Trophoblast cell (in vitro differentiated cells and primary cell): ENCODE data around the gene B3GALT4.
A peak's percentile ranks its signal among the peaks of the same experiment; 100 is the strongest.
"Not testable (repeated sequence)": the region's sequence is repeated elsewhere in the genome, so short reads cannot be mapped to it uniquely, and the experiment has no call there.

Experiments used
- DNase-seq, 2 donors: peaks; one replicate each; pipeline ENCODE4 v3.0.0-alpha.2; 2016
- H2AFZ ChIP-seq: 2 replicates; pipeline ENCODE4 v1.6.1; 2013; ENCODE audit warnings: low read length, moderate library complexity, mild to moderate bottlenecking; ENCODE audit not compliant: insufficient read depth, poor library complexity
- H2AK5ac ChIP-seq: 2 replicates; pipeline ENCODE4 v1.6.1; 2013; ENCODE audit warnings: mild to moderate bottlenecking, low read length
- H2BK120ac ChIP-seq: 2 replicates; pipeline ENCODE4 v1.6.1; 2013; ENCODE audit warnings: low read length, mild to moderate bottlenecking, moderate library complexity; ENCODE audit not compliant: insufficient read depth, poor library complexity
- H2BK12ac ChIP-seq: 2 replicates; pipeline ENCODE4 v1.6.1; 2013; ENCODE audit warnings: mild to moderate bottlenecking, low read length, moderate library complexity
- H2BK5ac ChIP-seq: 2 replicates; pipeline ENCODE4 v1.6.1; 2013; ENCODE audit warnings: low read length, low read depth, moderate library complexity, mild to moderate bottlenecking; ENCODE audit not compliant: poor library complexity
- H3K14ac ChIP-seq: 2 replicates; pipeline ENCODE4 v1.6.1; 2013; ENCODE audit warnings: mild to moderate bottlenecking, low read length
- H3K18ac ChIP-seq: 2 replicates; pipeline ENCODE4 v1.6.1; 2013; ENCODE audit warnings: mild to moderate bottlenecking, low read length
- H3K23ac ChIP-seq: 2 replicates; pipeline ENCODE4 v1.6.1; 2013; ENCODE audit warnings: low read length
- H3K27ac ChIP-seq: 2 replicates; pipeline ENCODE4 v1.5.1; 2013; ENCODE audit warnings: low read depth, mild to moderate bottlenecking, inconsistent platforms, low read length, moderate library complexity
- H3K27me3 ChIP-seq: 2 replicates; pipeline ENCODE4 v1.6.1; 2013; ENCODE audit warnings: inconsistent platforms, mild to moderate bottlenecking, low read length, moderate library complexity; ENCODE audit not compliant: insufficient read depth
- H3K36me3 ChIP-seq, 2 experiments: 1 replicate in 1 of 2; 2 replicates in 1 of 2; pipeline ENCODE4 v1.6.1; 2013; ENCODE audit warnings: low read length in 2 of 2, mild to moderate bottlenecking in 2 of 2, moderate library complexity in 1 of 2; ENCODE audit not compliant: insufficient read depth in 2 of 2, control insufficient read depth in 1 of 2
- H3K4ac ChIP-seq: 2 replicates; pipeline ENCODE4 v1.6.1; 2013; ENCODE audit warnings: low read depth, mild to moderate bottlenecking, low read length, moderate library complexity
- H3K4me1 ChIP-seq, 2 experiments: 1 replicate in 1 of 2; 2 replicates in 1 of 2; pipeline ENCODE4 v1.6.1; 2013; ENCODE audit warnings: low read length in 2 of 2, mild to moderate bottlenecking in 2 of 2, moderate library complexity in 1 of 2; ENCODE audit not compliant: insufficient read depth in 2 of 2, control insufficient read depth in 1 of 2
- H3K4me2 ChIP-seq: 2 replicates; pipeline ENCODE4 v1.6.1; 2013; ENCODE audit warnings: inconsistent platforms, mild to moderate bottlenecking, low read length, moderate library complexity
- H3K4me3 ChIP-seq: 2 replicates; pipeline ENCODE4 v1.5.1; 2013; ENCODE audit warnings: mild to moderate bottlenecking, low read depth, low read length, inconsistent platforms
- H3K79me1 ChIP-seq: one replicate; pipeline ENCODE4 v1.6.1; 2013; ENCODE audit warnings: low read length
- H3K79me2 ChIP-seq: 2 replicates; pipeline ENCODE4 v1.6.1; 2013; ENCODE audit warnings: low read length, mild to moderate bottlenecking; ENCODE audit not compliant: control insufficient read depth, insufficient read depth, poor library complexity
- H3K9ac ChIP-seq: 2 replicates; pipeline ENCODE4 v1.6.1; 2013; ENCODE audit warnings: mild to moderate bottlenecking, low read length
- H3K9me3 ChIP-seq: 2 replicates; pipeline ENCODE4 v1.6.1; 2013; ENCODE audit warnings: low read depth, mild to moderate bottlenecking, control low read depth, inconsistent platforms, low read length; ENCODE audit not compliant: insufficient read depth
- H4K12ac ChIP-seq: 2 replicates; pipeline ENCODE4 v1.6.1; 2013; ENCODE audit warnings: low read depth, mild to moderate bottlenecking, low read length, moderate library complexity
- H4K8ac ChIP-seq: 2 replicates; pipeline ENCODE4 v1.6.1; 2013; ENCODE audit warnings: low read depth, mild to moderate bottlenecking, low read length, moderate library complexity
- H4K91ac ChIP-seq: one replicate; pipeline ENCODE4 v1.6.1; 2013; ENCODE audit warnings: low read depth, mild to moderate bottlenecking, low read length, moderate library complexity
- WGBS: extraction: QIAGEN DNeasy Blood & Tissue Kit; methylation state at CpG from one replicate; pipeline ENCODE4 v1.1.7; 2013; ENCODE audit warnings: missing lambda C conversion rate; ENCODE audit not compliant: insufficient read length, insufficient coverage; ENCODE audit errors: extremely low coverage; 5-methylcytosine and 5-hydroxymethylcytosine counted together

The B3GALT4 gene

GRCh38 chr6:33275795-33276580 is 935 bp upstream of the B3GALT4 start:
- not testable (repeated sequence) for H3K14ac ChIP-seq, H3K4me3 ChIP-seq, H2AK5ac ChIP-seq, H2BK5ac ChIP-seq, H4K8ac ChIP-seq, H4K12ac ChIP-seq, H2BK12ac ChIP-seq, H3K4ac ChIP-seq, H3K27me3 ChIP-seq, DNase-seq, H3K9me3 ChIP-seq, H3K9ac ChIP-seq, H2AFZ ChIP-seq, H3K18ac ChIP-seq, H2BK120ac ChIP-seq, H3K23ac ChIP-seq
- Histone ChIP-seq H3K79me2 (peaks cover 18% of the 10 kb centered on the region), H3K79me1 (peaks cover 20% of the 10 kb centered on the region), H3K27ac (peak overlapping the region; percentile 97), H3K4me2 (peak overlapping the region; percentile 62), H3K36me3 (peaks cover 46 to 55% of the 10 kb centered on the region in 2 experiments), H3K4me1 (peaks cover 3 to 12% of the 10 kb centered on the region in 2 experiments), H4K91ac (peak overlapping the region; percentile 41)
- no CpG with 5 or more reads among the region's 16 CpGs for WGBS

DNA sequence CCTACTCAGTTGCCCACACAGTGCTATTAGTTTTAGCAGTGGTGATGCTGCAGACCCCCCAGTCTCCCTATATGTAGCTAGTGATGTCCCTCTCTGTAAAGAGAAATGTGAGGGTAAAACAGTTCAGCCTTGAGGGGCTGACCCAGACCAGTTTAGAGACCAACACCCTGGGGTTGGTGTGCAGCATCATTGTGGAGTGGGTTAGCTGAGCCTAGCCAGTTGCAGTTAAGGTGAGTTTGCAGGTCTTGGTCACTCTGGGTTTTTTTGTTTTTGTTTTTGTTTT is 401 bp upstream of the B3GALT4 start:
- peak overlapping the region; percentile 84 for H3K4me3 ChIP-seq
- H3K27ac ChIP-seq = peak overlapping the region; percentile 97
- H3K4ac ChIP-seq = peak overlapping the region; percentile 17
- no peaks in the 10 kb centered on the region for H3K27me3 ChIP-seq
- H3K4me1 ChIP-seq = peaks cover 3 to 12% of the 10 kb centered on the region in 2 experiments
- no peak for DNase-seq
- peaks cover 48 to 57% of the 10 kb centered on the region in 2 experiments for H3K36me3 ChIP-seq
- peak overlapping the region; percentile 41 for H4K91ac ChIP-seq
- H3K79me1 ChIP-seq = peaks cover 15% of the 10 kb centered on the region
- peak overlapping the region; percentile 36 for H2AK5ac ChIP-seq
- H3K79me2 ChIP-seq = peaks cover 15% of the 10 kb centered on the region
- no peak overlapping the region for H3K23ac ChIP-seq
- H4K12ac ChIP-seq = peak overlapping the region; percentile 78
- no peak overlapping the region for H2BK12ac ChIP-seq
- H2BK5ac ChIP-seq = peak overlapping the region; percentile 28
- H2BK120ac ChIP-seq = peak overlapping the region; percentile 14
- peak overlapping the region; percentile 84 for H3K9ac ChIP-seq
- no peak overlapping the region for H3K18ac ChIP-seq
- no peaks in the 10 kb centered on the region for H3K9me3 ChIP-seq
- H3K14ac ChIP-seq = peak overlapping the region; percentile 89
- peak overlapping the region; percentile 62 for H3K4me2 ChIP-seq
- peak overlapping the region; percentile 96 for H4K8ac ChIP-seq
- H2AFZ ChIP-seq = no peak overlapping the region

- no peak for DNase-seq
Observed at GRCh38 chr6:33277663-33278391, 904 bp downstream of the B3GALT4 start.

DNA sequence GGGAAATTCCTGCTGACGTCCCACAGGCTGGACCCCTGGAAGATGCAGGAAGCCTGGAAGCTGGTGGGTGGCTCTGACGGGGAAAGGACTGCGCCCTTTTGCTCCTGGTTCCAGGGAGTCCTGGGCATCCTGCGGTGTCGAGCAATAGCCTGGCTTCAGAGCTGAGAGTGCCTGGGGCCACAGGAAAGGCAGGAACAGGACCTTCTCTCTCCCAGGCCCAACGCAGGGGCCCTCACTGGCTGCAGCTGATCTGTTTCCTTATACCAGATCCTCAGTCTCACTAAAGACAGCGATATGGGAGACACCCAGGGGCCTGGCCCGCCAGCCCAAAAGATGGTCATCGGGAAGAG is 1.4 kb downstream of the B3GALT4 start:
- H3K27me3 ChIP-seq = no peaks in the 10 kb centered on the region
- H4K8ac ChIP-seq = no peak overlapping the region
- H2BK5ac ChIP-seq = no peak overlapping the region
- peaks cover 3 to 12% of the 10 kb centered on the region in 2 experiments for H3K4me1 ChIP-seq
- H2AFZ ChIP-seq = no peak overlapping the region
- no peak overlapping the region for H3K14ac ChIP-seq
- no peak overlapping the region for H3K27ac ChIP-seq
- no peak overlapping the region for H3K9ac ChIP-seq
- H2AK5ac ChIP-seq = peak overlapping the region; percentile 27
- no peak overlapping the region for H3K23ac ChIP-seq
- peak overlapping the region; percentile 9 for H3K4ac ChIP-seq
- H3K4me2 ChIP-seq = no peak overlapping the region
- peaks cover 9% of the 10 kb centered on the region for H3K79me1 ChIP-seq
- H4K12ac ChIP-seq = peak overlapping the region; percentile 1
- H3K18ac ChIP-seq = no peak overlapping the region
- H3K36me3 ChIP-seq = peaks cover 47 to 58% of the 10 kb centered on the region in 2 experiments
- no peaks in the 10 kb centered on the region for H3K9me3 ChIP-seq
- H2BK12ac ChIP-seq = no peak overlapping the region
- H3K4me3 ChIP-seq = no peak overlapping the region
- DNase-seq = no peak
- H2BK120ac ChIP-seq = no peak overlapping the region
- H4K91ac ChIP-seq = no peak overlapping the region
- peaks cover 10% of the 10 kb centered on the region for H3K79me2 ChIP-seq
- WGBS = no CpG with 5 or more reads among the region's 9 CpGs

More at GRCh38 chr6:33277663-33278391, 904 bp downstream of the B3GALT4 start:
- Histone ChIP-seq H2BK120ac (peak overlapping the region; percentile 37), H2AFZ (peak overlapping the region; percentile 1), H3K36me3 (peaks cover 48 to 57% of the 10 kb centered on the region in 2 experiments), H2BK5ac (no peak overlapping the region), H3K18ac (peak overlapping the region; percentile 3), H3K4me2 (peak overlapping the region; percentile 62), H3K9me3 (no peaks in the 10 kb centered on the region), H2BK12ac (no peak overlapping the region), H2AK5ac (peak overlapping the region; percentile 27), H4K8ac (peak overlapping the region; percentile 96), H3K4me1 (peaks cover 3 to 12% of the 10 kb centered on the region in 2 experiments), H4K91ac (peak overlapping the region; percentile 16), H3K4me3 (peak overlapping the region; percentile 84), H3K27me3 (no peaks in the 10 kb centered on the region), H3K9ac (peak overlapping the region; percentile 6), H3K27ac (peak overlapping the region; percentile 97), H3K14ac (peak overlapping the region; percentile 85), H3K79me1 (peaks cover 9% of the 10 kb centered on the region), H3K4ac (peak overlapping the region; percentile 38), H4K12ac (peak overlapping the region; percentile 78), H3K23ac (no peak overlapping the region), H3K79me2 (peaks cover 10% of the 10 kb centered on the region)
- no CpG with 5 or more reads among the region's 39 CpGs for WGBS
